ENCODE data around the gene CLRN2.

- TF ChIP-seq CTCF (IDR thresholded peaks at IDR 0.05 in 8 of 11, conservative IDR thresholded peaks at IDR 0.05 in 3 of 11), result no peak
- no peak for TF ChIP-seq POLR2A (IDR thresholded peaks at IDR 0.05)
Measured at GRCh38 chr4:17492876-17493275, 22.1 kb upstream of the CLRN2 start.

Data from spleen (tissue), 7 donors.